GM19467 (cell line): Measurements from ENCODE around the gene ATG10.
"Not testable (repeated sequence)": the region's sequence is repeated elsewhere in the genome, so short reads cannot be mapped to it uniquely, and the experiment has no call there.

Experiments used
- ATAC-seq: cut with Tn5 transposase; IDR thresholded peaks from one replicate; pipeline ENCODE4 v1.9.1; 2021; ENCODE audit warnings: mild to moderate bottlenecking, moderate library complexity; ENCODE audit not compliant: unreplicated experiment

Gene ATG10

DNA sequence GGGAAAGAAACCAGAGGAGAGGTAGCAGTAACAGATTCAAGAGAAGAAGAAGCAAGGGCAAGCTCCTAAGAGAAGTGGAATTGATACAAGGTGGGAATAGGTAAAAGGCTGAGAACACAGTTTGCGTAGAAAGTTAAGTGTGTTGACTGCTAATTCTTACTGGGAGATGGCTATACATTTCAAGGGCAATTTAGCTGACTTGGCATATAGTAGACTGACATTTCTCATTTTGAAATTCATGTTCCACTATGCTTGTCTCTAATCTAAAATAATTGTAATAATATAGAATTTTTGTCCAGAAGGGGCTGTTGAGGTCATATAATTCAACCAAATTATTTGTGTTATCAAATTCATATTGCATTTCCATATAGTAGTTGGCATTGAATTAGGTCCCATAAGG, 144.0 kb downstream of the ATG10 start:
- no peak for ATAC-seq

DNA sequence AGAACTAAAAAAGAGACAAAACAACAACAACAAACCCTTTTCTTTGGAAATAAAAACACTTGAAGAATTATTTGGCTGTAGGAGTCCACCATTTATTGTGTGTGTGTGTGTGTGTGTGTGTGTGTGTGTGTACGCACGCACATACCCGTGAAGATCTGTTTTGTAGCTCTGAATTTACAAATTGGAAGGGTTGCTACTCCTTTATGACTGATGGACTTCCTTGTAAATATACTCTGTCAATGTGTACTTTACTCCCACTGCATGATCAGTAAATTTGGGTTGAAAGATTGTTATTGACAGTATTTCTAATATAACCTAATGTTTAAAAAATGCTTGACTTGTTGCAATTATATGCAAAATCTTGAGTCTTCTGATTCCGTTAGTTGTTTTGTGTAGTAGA, 148.1 kb downstream of the ATG10 start:
- ATAC-seq: no peak

DNA sequence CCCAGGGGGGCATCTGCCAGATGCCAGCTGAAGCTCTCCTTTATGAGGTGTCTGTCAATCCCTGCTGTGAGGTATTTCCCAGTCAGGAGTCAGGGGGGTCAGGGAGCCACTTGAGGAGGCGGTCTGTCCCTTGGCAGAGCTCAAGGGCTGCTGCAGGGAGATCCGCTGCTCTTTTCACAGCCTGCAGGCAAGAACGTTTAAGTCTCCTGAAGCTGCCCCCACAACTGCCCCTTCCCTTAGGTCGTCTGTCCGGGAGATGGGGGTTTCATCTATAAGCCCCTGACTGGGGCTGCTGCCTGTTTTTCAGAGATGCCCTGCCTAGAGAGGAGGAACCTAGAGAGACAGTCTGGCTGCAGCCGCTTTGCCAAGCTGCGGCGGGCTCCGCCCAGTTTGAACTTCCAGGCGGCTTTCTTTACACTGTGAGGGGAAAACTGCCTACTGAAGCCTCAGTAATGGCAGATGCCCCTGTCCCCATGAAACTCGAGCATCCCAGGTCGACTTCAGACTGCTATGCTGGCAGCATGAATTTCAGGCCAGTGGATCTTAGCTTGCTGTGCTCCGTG, 158.0 kb downstream of the ATG10 start:
- no peak for ATAC-seq

DNA sequence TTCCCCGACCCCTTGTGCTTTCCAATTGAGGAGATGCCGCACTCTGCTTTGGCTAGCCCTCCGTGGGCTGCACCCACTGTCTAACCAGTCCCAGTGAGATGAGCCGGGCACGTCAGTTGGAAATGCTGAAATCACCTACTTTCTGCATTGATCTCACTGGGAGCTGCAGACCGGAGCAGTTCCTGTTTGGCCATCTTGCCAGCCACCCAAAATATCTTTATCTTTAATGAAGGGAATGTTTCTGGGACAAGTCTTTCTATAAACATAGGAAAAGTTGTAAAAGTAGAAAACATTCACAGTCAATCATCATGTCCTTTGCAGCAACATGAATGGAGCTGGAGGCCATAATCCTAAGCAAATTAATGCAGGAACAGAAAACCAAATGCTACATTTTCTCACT, 158.8 kb downstream of the ATG10 start:
- no peak for ATAC-seq

DNA sequence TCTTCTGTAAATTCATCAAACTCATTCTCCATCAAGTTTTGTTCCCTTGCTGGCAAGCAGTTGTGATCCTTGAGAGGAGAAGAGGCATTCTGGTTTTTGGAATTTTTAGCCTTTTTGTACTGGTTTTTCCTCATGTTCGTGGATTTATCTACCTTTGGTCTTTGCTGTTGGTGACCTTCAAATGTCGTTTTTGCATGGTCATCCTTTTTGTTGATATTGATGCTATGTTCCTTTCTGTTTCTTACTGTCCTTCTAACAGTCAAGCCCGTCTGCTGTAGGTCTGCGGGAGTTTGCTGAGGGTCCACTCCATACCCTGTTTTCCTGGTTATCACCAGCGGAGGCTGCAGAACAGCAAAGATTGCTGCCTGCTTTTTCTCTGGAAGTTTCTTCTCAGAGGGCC, 165.4 kb downstream of the ATG10 start:
- ATAC-seq: no peak

DNA sequence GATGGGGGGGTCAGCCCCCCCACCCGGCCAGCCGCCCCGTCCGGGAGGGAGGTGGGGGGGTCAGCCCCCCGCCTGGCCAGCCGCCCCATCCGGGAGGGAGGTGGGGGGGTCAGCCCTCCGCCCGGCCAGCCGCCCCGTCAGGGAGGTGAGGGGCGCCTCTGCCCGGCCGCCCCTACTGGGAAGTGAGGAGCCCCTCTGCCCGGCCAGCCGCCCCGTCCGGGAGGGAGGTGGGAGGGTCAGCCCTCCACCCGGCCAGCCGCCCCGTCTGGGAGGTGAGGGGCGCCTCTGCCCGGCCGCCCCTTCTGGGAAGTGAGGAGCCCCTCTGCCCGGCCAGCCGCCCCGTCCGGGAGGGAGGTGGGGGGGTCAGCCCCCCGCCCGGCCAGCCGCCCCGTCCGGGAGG, 168.0 kb downstream of the ATG10 start:
- ATAC-seq: not testable (repeated sequence)

DNA sequence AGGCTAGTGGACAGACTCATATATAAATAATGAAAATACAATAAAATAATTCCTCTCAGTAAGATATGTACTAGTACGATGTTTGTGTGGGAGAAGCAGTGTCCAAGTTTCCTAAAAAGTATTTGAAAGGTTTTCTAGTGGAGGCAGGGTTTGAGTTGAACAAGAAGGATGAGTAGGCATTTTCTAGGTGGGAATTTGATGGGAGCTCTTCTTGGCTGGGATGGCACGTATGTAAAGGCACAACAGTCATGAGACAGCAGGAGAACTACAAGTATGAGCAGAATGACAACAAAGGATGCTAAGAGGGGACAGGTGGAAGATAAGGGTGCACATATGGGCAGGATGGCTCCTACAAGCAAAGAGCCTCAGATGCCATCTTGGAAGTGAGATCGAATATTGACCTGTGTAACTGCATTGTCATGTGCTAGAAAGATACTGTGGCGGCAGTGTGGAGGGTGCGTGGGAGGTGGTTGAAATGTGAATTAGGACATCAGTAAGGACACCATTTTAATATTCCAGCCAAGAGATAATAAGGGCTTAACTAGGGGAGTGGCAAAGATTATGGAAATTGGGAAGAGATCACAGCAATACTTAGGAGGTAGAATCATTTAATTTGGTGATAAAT, 170.5 kb downstream of the ATG10 start:
- ATAC-seq: no peak

DNA sequence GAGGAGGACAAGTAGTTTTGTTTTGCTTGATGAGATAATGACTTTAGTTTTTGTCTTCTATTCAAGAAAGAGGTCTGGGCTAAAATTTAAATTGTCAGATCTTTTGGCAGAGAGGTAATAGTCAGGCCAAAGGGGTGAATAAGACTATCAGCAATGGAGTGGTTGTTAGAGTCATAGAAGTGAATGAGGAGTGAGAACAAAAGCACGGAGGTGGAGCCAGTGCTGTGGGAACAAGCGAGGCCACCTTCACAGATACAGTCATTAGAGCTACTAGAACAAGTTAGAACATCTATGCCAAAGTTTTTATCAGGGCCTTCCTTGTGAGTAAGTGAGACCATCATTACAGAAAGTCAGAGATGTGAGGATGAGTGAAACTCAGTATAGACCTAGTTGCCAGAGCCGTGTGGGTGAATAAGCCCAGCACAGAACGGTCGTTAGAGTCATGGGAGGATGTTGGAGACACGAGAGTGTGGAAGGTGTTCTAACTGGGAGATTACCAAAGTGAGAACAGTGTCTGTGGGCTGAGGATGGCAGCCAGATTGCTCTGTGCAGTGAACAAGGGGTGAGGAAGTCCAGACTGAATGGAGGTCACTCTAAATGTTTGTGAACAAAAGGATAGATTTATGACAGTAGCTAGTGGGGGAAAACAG, 171.2 kb downstream of the ATG10 start:
- ATAC-seq: no peak

DNA sequence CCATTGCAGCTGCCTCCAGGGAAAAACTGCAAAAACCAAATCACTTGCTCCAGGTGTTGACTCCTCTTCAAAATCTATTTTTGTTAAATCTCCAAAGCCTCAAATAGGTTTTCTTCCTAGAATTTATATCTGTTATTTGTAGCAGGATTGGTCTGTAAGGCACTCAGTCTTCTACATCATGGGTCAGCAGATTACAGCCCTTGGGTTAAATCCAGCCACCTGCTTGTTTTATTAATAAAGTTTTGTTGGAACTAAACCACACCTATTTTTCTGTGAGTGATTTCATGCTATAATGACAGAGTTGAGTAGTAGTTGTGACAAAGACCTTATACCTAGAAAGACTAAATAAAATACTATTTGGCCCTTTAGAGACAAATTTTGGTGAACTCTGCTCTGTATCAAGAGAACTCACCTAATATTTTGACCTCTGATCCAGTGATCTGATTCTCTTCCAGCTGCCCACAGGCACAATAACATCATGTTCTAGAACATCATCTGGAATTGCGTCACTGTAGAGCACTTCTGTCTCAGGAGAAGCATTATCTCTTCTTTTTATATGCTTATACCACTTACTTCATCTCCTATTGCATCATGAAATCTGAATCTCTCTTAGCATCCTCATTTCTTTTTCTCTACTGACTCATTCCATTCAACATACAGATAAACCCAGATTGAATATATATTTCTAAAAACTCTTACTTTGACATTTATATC, 176.2 kb downstream of the ATG10 start:
- ATAC-seq: no peak

DNA sequence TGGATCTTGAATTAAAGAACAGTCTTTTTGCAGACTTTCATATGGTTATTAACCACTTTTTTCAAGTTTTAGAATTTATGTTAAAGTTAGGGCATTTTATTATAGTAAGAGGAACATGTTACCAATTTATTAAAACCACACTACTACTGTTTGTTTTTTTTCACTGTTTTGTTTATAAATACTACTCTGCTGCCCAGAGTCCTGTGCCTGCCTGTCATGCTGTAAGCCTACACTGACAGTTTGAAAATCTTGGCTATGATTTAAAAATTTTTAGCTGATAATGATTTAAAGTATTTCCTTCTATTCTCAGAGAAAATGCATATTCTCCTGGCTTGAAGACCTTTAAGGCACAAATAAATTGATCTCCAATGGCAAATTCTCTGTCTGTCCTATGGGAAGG, 177.6 kb downstream of the ATG10 start:
- no peak for ATAC-seq

DNA sequence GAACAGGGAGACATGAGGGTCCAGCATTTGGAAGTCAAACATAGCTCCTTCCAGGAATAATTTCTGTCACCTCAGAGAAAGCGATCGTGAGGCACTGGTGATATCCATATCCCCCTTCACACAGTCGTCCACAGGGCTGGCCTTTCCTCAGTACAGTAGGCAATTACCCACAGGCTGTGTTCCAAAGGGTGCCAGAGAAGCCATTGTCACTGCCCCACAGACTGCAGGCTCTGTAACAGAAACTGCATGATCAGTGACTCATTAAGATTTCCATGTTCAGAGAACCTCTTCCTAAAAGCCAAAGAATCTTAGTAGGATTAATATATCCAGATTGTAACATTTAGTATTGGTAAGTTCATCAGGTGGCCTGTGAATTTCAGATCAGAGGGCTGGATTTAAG, 178.7 kb downstream of the ATG10 start:
- ATAC-seq: no peak

DNA sequence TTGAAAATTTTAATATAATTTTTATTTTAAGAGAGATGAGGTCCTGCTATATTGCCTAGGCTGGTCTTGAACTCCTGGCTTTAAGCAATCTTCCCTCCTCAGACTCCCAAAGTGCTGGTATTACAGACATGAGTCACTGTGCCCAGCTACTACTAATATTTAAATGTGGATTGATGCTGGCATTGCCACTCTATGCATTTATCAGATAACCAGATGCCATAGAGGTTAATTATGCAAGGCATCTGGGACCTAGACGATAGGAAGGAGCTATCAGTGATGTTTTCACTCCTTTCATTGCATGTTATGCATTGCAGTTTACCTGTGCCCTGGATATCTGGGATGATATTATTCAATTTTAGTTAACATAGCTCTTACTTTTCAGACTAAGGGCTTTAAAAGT, 179.4 kb downstream of the ATG10 start:
- no peak for ATAC-seq

DNA sequence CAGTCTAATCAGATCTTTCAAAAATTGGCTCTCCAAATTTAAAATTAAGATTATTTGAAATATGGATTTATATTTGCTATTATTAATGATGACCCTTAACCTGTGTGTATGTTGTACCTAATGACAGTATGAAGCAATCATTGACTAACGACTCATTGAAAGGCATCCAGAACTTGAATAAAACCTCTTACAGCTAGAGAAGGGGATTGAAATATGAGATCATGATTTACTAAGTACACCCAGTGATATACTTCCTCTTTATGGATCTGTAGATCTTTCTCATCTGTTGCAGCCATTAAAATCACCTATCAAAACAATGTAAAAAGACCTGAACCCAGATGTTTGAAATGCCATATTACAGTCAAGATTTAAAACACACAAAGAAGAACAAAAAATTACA, 179.8 kb downstream of the ATG10 start:
- ATAC-seq: no peak

DNA sequence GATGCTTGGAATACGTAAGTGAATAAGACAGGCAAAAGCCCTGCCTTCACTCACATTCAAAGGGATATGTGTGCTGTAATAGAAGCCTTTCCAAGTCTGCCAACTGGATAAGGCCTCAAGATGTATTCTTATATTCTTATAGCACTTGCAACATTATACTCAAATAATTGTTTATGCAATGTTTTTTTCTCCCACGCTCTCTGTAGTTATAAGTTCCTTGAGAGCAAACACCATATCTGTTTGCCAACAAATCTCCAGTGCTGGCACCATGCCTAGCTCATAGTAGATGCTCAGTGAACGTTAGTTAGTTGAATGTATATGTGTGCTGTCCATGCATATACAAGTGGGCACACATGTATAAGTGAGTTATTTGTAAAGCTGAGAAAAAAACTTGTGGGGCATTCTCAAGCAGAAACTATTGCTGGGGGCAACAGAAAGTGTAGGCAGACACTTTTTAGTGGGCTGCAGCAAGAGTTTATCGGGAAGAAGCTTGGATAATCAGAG, 181.2 kb downstream of the ATG10 start:
- ATAC-seq: no peak

DNA sequence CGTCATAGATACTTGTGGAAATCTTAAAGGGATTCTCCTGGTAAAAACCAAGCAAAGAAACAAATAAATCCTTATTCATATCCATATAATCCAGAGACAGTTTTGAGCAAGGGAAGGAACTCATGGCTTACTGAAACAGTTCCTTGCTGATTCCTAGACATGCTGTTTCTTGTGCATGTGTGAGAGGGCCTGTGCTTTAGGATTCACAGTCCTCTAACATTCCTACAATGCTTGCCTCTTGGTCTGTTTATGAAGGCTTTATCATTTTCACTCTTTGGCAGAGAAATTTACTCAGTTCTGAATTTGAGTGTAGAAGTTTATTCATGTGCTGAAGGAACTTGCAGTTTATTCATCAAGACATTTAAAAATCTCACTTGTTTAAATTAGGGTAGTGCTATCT, 183.0 kb downstream of the ATG10 start:
- ATAC-seq: no peak

DNA sequence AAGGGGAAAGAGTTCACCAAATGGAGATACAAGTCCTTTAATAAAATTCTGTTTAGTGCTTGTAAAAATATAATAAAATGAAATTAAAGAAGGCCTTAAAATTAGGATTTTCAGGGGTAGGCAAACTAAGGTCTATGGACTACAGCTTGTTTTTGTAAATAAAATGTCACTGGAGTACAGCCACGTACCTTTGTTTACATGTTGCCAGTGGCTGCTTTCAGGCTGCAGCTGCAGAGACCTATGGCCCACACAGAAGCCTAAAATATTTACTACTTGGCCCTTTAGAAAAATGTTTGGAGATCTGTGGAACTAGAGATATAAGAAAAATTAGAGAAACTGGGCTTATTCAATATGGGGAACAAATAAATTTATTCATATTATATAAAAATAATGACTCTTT, 183.5 kb downstream of the ATG10 start:
- ATAC-seq: no peak

DNA sequence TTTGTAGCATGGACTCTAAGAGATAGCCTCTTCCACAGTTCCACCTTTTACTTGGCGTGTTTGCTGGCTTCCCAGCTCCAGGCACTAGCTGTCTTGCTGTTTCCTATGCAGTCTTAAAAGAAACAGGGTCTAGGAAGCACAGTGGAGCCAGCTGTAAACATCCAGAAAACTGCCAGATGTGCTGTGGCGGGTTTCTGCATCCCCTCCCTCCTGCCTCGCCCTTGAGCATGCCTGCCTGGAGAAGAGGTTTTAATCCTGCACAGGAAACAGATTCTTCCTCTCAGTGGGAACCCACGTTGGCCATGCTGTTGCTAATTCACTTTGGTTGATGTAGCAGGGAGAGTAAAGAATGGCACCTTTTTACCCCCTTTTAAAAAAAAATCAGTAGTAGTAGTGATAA, 185.1 kb downstream of the ATG10 start:
- no peak for ATAC-seq

DNA sequence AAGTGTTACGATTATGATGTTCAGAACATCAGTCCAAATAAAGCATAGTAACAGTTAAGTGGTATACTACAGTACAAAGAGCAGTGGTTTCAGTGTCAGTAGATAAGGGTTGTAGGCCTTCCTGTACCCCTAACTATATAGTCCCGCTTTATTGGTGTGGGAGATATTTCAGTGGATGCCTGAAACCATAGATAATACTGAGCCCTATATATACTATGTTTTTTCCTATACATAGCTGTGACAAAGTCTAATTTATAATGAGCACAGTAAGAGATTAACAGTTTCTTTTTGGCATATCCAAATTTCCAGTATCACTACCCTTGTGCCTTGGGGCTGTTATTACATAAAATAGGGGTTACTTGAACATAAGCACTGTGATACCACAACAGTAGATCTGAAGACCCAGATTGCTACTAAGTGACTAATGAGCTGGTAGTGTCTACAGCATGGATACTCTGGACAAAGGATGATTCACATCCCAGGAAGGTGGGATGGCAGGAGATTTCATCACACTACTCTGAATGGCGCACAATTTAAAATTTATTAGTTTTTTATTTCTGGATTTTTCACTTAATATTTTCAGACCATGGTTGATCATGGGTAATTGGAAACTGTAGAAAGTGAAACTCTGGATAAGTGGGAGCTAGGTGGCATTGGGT, 187.1 kb downstream of the ATG10 start:
- no peak for ATAC-seq

DNA sequence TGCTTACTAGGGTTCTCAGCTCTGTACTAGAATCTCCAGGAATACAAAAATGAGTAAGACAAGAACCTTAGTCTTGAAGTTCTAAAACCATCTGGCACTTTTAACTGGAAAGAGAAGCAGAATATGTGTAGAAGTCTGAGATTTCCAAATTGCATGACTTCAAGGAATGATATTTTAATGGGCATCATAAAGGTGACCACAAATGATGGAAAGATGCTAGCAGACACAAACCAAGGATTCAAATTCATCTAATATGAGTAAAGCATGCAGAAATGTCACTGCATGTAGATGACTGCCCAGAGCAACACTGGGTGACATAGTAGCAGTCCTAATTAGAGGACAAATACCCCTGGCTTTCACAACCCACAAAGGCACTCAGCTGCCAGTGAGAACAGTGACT, 189.1 kb downstream of the ATG10 start:
- ATAC-seq: no peak

DNA sequence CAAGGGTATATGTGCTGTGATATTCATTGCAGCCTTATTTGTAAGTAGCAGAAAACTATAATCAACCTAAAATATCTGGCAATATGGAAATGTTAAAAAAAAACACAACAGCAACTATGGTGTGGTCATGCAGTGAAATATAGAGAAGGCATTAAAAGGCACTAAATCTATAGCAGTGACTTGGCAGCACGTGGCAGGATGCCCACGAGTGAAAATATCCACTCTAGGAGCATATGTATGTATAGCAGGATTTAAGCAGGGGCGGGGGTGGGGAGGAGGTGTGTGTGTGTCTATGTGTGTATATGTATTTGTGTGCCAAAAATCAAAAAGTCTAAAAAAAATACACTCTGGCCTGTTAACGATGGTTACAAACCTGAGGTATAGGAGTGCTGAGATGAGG, 190.8 kb downstream of the ATG10 start:
- no peak for ATAC-seq

DNA sequence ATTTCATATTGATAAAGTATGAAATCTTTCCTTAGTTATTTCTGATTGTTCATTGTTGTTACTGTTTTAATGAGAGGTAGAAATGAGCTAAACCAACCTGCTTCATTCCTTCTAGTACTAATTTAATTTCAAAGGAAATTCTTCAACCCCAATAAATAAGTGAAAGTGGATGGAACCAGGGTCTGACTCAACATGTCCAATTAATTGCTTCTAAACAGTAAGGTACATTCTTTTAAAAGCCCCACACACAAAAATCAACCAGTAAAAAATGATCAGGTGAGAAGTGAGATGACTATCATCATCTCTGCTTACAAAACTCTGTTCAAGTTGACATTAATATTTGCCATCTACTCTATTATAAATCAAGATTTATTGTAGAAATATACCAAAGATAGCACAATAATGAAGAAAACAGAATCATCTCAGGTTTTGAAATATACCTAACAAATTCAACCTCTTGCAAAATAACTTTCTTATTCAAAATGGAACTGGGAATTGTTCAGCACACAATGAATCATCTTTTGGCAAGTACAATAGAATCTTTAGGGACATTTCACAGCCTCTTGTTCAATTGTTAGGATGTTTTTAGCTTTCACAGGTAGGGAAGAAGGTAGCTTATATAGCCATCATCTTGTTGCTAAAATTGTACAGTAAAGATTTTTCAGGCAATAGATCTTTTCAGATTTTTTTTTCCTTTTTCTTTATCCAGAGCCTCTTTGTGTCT, 191.8 kb downstream of the ATG10 start:
- ATAC-seq: no peak
